Loucy (cell line): ENCODE data around the gene RAC3.

Source experiments
- H2AFZ ChIP-seq: fragments of 200-600 bp; sonication (generic); 2 replicates; pipeline ENCODE4 v1.6.0; 2016; ENCODE audit warnings: antibody characterized with exemption, mild to moderate bottlenecking, low read length, moderate library complexity
- H3F3A ChIP-seq: fragments of 200-600 bp; 2 replicates; pipeline ENCODE4 v1.6.0; 2016; ENCODE audit warnings: antibody characterized with exemption, low read depth, mild to moderate bottlenecking
- H3K27me3 ChIP-seq: fragments of 200-600 bp; sonication (generic); 2 replicates; pipeline ENCODE4 v1.6.1; 2014; ENCODE audit warnings: low read length, mild to moderate bottlenecking; ENCODE audit not compliant: insufficient read depth, poor library complexity, severe bottlenecking
- H3K36me3 ChIP-seq: fragments of 200-600 bp; sonication (generic); 2 replicates; pipeline ENCODE4 v1.6.1; 2016; ENCODE audit warnings: low read length; ENCODE audit not compliant: insufficient read depth
- H3K4me1 ChIP-seq: fragments of 200-600 bp; sonication (generic); 2 replicates; pipeline ENCODE4 v1.5.1; 2014; ENCODE audit warnings: low read length, mild to moderate bottlenecking; ENCODE audit not compliant: insufficient read depth, poor library complexity, severe bottlenecking
- H3K4me2 ChIP-seq: fragments of 200-600 bp; sonication (generic); 2 replicates; pipeline ENCODE4 v1.6.0; 2014; ENCODE audit warnings: antibody characterized with exemption, low read length, low read depth, mild to moderate bottlenecking; ENCODE audit not compliant: poor library complexity, severe bottlenecking
- H3K4me3 ChIP-seq: fragments of 200-600 bp; sonication (generic); 2 replicates; pipeline ENCODE4 v1.5.1; 2014; ENCODE audit warnings: low read length, mild to moderate bottlenecking, mixed read lengths; ENCODE audit not compliant: poor library complexity, severe bottlenecking
- H3K79me2 ChIP-seq: fragments of 200-600 bp; sonication (generic); 2 replicates; pipeline ENCODE4 v1.6.1; 2014; ENCODE audit warnings: low read length; ENCODE audit not compliant: insufficient read depth
- H3K9ac ChIP-seq: fragments of 200-600 bp; sonication (generic); 2 replicates; pipeline ENCODE4 v1.6.0; 2014; ENCODE audit warnings: mild to moderate bottlenecking, low read depth, low read length, moderate library complexity; ENCODE audit not compliant: poor library complexity, severe bottlenecking
- H3K9me2 ChIP-seq: fragments of 200-600 bp; sonication (generic); replicated peaks from 2 replicates; pipeline ENCODE4 v1.6.1; 2016; ENCODE audit warnings: low read depth, low read length, mixed read lengths
- H3K9me3 ChIP-seq: fragments of 200-600 bp; sonication (generic); 2 replicates; pipeline ENCODE4 v1.6.1; 2014; ENCODE audit warnings: mild to moderate bottlenecking, antibody characterized with exemption, low read length, low read depth; ENCODE audit not compliant: insufficient read depth
- H4K20me1 ChIP-seq: fragments of 200-600 bp; sonication (generic); 2 replicates; pipeline ENCODE4 v1.6.0; 2014; ENCODE audit warnings: antibody characterized with exemption, low read length, mild to moderate bottlenecking; ENCODE audit not compliant: insufficient read depth, poor library complexity, severe bottlenecking
- CTCF ChIP-seq: fragments of 200-600 bp; sonication (generic); conservative IDR thresholded peaks from 2 replicates; pipeline ENCODE4 v1.5.1; 2014; ENCODE audit warnings: mild to moderate bottlenecking, antibody characterized with exemption, low read length
- EZH2phosphoT487 ChIP-seq: fragments of 200-600 bp; IDR thresholded peaks from 2 replicates; pipeline ENCODE4 v1.6.1; 2018; ENCODE audit warnings: antibody characterized with exemption, mild to moderate bottlenecking, moderate library complexity, borderline replicate concordance

Gene RAC3

GRCh38 chr17:82011617-82012187, 19.8 kb upstream of the RAC3 start:
- Histone ChIP-seq H3K79me2 (no peaks in the 10 kb centered on the region), H3K9ac (no peak overlapping the region), H3K4me3 (no peak overlapping the region), H4K20me1 (no peaks in the 10 kb centered on the region), H3K9me3 (no peaks in the 10 kb centered on the region), H3K9me2 (no peaks in the 10 kb centered on the region), H3K27me3 (no peaks in the 10 kb centered on the region), H3K4me2 (no peak overlapping the region), H3K36me3 (no peaks in the 10 kb centered on the region), H2AFZ (no peak overlapping the region), H3F3A (no peaks in the 10 kb centered on the region), H3K4me1 (no peaks in the 10 kb centered on the region)
- TF ChIP-seq EZH2phosphoT487 (no peak), CTCF (no peak)

GRCh38 chr17:82012261-82012639, 19.2 kb upstream of the RAC3 start:
- Histone ChIP-seq H3K79me2 (no peaks in the 10 kb centered on the region), H3K4me3 (no peak overlapping the region), H3F3A (no peaks in the 10 kb centered on the region), H3K4me2 (no peak overlapping the region), H2AFZ (no peak overlapping the region), H3K27me3 (no peaks in the 10 kb centered on the region), H3K9ac (no peak overlapping the region), H3K9me2 (no peaks in the 10 kb centered on the region), H4K20me1 (no peaks in the 10 kb centered on the region), H3K4me1 (no peaks in the 10 kb centered on the region), H3K36me3 (no peaks in the 10 kb centered on the region), H3K9me3 (no peaks in the 10 kb centered on the region)
- TF ChIP-seq CTCF, result no peak
- no peak for TF ChIP-seq EZH2phosphoT487

GRCh38 chr17:82012640-82013295, 18.7 kb upstream of the RAC3 start:
- H3K9me2 ChIP-seq, result no peaks in the 10 kb centered on the region
- H3K9ac ChIP-seq, result no peak overlapping the region
- H3K4me3 ChIP-seq, result no peak overlapping the region
- H4K20me1 ChIP-seq, result no peaks in the 10 kb centered on the region
- H3K4me1 ChIP-seq, result no peaks in the 10 kb centered on the region
- H3K9me3 ChIP-seq, result no peaks in the 10 kb centered on the region
- no peak for TF ChIP-seq CTCF
- no peak for TF ChIP-seq EZH2phosphoT487
- H3K27me3 ChIP-seq, result no peaks in the 10 kb centered on the region
- no peaks in the 10 kb centered on the region for H3K36me3 ChIP-seq
- no peak overlapping the region for H3K4me2 ChIP-seq
- H3K79me2 ChIP-seq, result no peaks in the 10 kb centered on the region
- H2AFZ ChIP-seq, result no peak overlapping the region
- no peaks in the 10 kb centered on the region for H3F3A ChIP-seq
